ENCODE data around the gene FHDC1.
A peak's percentile ranks its signal among the peaks of the same experiment; 100 is the strongest.

Gene FHDC1

GRCh38 chr4:153023692-153024394, 87.7 kb downstream of the FHDC1 start:
- no peak for TF ChIP-seq TAF1 (IDR thresholded peaks at IDR 0.05; ENCODE audit: low read depth)
- no peak for TF ChIP-seq USF1 (IDR thresholded peaks at IDR 0.05)
- TF ChIP-seq YY1 (IDR thresholded peaks at IDR 0.05; ENCODE audit: low read depth) = no peak
- TF ChIP-seq RAD21 (IDR thresholded peaks at IDR 0.05; ENCODE audit: low read depth) = no peak
- TF ChIP-seq CEBPB (IDR thresholded peaks at IDR 0.05) = no peak
- TF ChIP-seq CREB1 (IDR thresholded peaks at IDR 0.05; ENCODE audit: low read depth) = no peak
- TF ChIP-seq EP300 (IDR thresholded peaks at IDR 0.05; ENCODE audit: borderline replicate concordance) = no peak
- no peak for TF ChIP-seq MAX (IDR thresholded peaks at IDR 0.05)
- no peak for TF ChIP-seq TEAD4 (IDR thresholded peaks at IDR 0.05)
- no peak for TF ChIP-seq FOXM1 (IDR thresholded peaks at IDR 0.05; ENCODE audit: borderline replicate concordance, low read depth)

- TF ChIP-seq REST (IDR thresholded peaks at IDR 0.05; ENCODE audit: low read depth) (no peak), EP300 (IDR thresholded peaks at IDR 0.05; ENCODE audit: borderline replicate concordance) (no peak), TEAD4 (IDR thresholded peaks at IDR 0.05) (no peak), YY1 (IDR thresholded peaks at IDR 0.05; ENCODE audit: low read depth) (no peak), CREB1 (IDR thresholded peaks at IDR 0.05; ENCODE audit: low read depth) (no peak), NFIC (IDR thresholded peaks at IDR 0.05) (no peak), EGR1 (IDR thresholded peaks at IDR 0.05) (no peak)
Measured at GRCh38 chr4:153024466-153024865, 88.3 kb downstream of the FHDC1 start.

- TF ChIP-seq FOXM1 (IDR thresholded peaks at IDR 0.05; ENCODE audit: borderline replicate concordance, low read depth) = no peak
- no peak for TF ChIP-seq RAD21 (IDR thresholded peaks at IDR 0.05; ENCODE audit: low read depth)
- TF ChIP-seq NFIC (IDR thresholded peaks at IDR 0.05) = 0 out of 2 replicates have a peak, but pooled peaks have one; percentile 8
- TF ChIP-seq USF1 (IDR thresholded peaks at IDR 0.05) = peak; percentile 44
- no peak for TF ChIP-seq EGR1 (IDR thresholded peaks at IDR 0.05)
- TF ChIP-seq EP300 (IDR thresholded peaks at IDR 0.05; ENCODE audit: borderline replicate concordance) = no peak
- no peak for TF ChIP-seq TAF1 (IDR thresholded peaks at IDR 0.05; ENCODE audit: low read depth)
Measured at GRCh38 chr4:153025406-153025805, 89.3 kb downstream of the FHDC1 start.

GRCh38 chr4:153026591-153027346, 90.6 kb downstream of the FHDC1 start:
- no peak for TF ChIP-seq EGR1 (IDR thresholded peaks at IDR 0.05)

GRCh38 chr4:153027866-153028265, 91.7 kb downstream of the FHDC1 start:
- TF ChIP-seq TAF1 (IDR thresholded peaks at IDR 0.05; ENCODE audit: low read depth) = no peak
- no peak for TF ChIP-seq EP300 (IDR thresholded peaks at IDR 0.05; ENCODE audit: borderline replicate concordance)
- TF ChIP-seq REST (IDR thresholded peaks at IDR 0.05; ENCODE audit: low read depth) = no peak
- TF ChIP-seq YY1 (IDR thresholded peaks at IDR 0.05; ENCODE audit: low read depth) = no peak
- TF ChIP-seq FOXM1 (IDR thresholded peaks at IDR 0.05; ENCODE audit: borderline replicate concordance, low read depth) = no peak
- no peak for TF ChIP-seq EGR1 (IDR thresholded peaks at IDR 0.05)
- no peak for TF ChIP-seq ZBTB7A (IDR thresholded peaks at IDR 0.05; ENCODE audit: low read depth)
- TF ChIP-seq CREB1 (IDR thresholded peaks at IDR 0.05; ENCODE audit: low read depth) = no peak
- TF ChIP-seq RAD21 (IDR thresholded peaks at IDR 0.05; ENCODE audit: low read depth) = no peak
- no peak for TF ChIP-seq TCF12 (IDR thresholded peaks at IDR 0.05; ENCODE audit: low read depth)
- no peak for TF ChIP-seq CEBPB (IDR thresholded peaks at IDR 0.05)

GRCh38 chr4:153028535-153028934, 92.4 kb downstream of the FHDC1 start:
- no peak for TF ChIP-seq TCF12 (IDR thresholded peaks at IDR 0.05; ENCODE audit: low read depth)
- no peak for TF ChIP-seq YY1 (IDR thresholded peaks at IDR 0.05; ENCODE audit: low read depth)
- TF ChIP-seq TAF1 (IDR thresholded peaks at IDR 0.05; ENCODE audit: low read depth) = no peak
- TF ChIP-seq USF1 (IDR thresholded peaks at IDR 0.05) = no peak
- no peak for TF ChIP-seq FOXM1 (IDR thresholded peaks at IDR 0.05; ENCODE audit: borderline replicate concordance, low read depth)
- no peak for TF ChIP-seq CREB1 (IDR thresholded peaks at IDR 0.05; ENCODE audit: low read depth)
- no peak for TF ChIP-seq TEAD4 (IDR thresholded peaks at IDR 0.05)
- no peak for TF ChIP-seq NFIC (IDR thresholded peaks at IDR 0.05)
- TF ChIP-seq EP300 (IDR thresholded peaks at IDR 0.05; ENCODE audit: borderline replicate concordance) = no peak
- TF ChIP-seq MAX (IDR thresholded peaks at IDR 0.05) = no peak
- TF ChIP-seq RAD21 (IDR thresholded peaks at IDR 0.05; ENCODE audit: low read depth) = no peak
- no peak for TF ChIP-seq EGR1 (IDR thresholded peaks at IDR 0.05)
- TF ChIP-seq CEBPB (IDR thresholded peaks at IDR 0.05) = no peak
- TF ChIP-seq REST (IDR thresholded peaks at IDR 0.05; ENCODE audit: low read depth) = no peak

Measured in Ishikawa (cell line).